ENCODE results near the gene CXCL12. TPM values are rescaled to one million over a fixed set of nuclear protein-coding genes. Genes with fewer than 3 reads are reported as not detected.

The CXCL12 gene
- polyA plus RNA-seq, 4 donors = 385 to 503 (median 428) TPM

DNA sequence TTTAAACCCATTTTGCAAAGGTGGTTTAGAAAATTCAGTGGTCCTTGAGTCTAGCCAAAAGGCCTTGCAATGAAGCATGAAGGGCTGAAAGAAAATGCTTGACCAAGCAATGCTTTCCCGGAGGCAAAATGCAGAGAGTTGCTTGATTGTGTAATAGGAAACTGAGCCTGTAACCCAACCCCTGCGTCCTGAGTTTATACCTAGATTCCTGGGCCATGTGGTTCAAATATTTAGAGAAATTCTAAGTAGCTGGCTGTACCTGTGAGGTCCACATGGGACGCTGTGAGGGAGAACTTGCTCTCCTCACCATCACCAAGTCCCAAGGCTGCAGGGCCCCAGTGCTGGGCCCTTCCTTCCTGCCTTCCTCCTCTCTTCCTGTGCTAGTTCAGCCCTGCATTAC, 45.7 kb downstream of the CXCL12 start:
- peak in 1 of 4 donors; percentile 38 for DNase-seq (ENCODE audit: low read depth in 4 of 4, low spot score in 2 of 4)

DNA sequence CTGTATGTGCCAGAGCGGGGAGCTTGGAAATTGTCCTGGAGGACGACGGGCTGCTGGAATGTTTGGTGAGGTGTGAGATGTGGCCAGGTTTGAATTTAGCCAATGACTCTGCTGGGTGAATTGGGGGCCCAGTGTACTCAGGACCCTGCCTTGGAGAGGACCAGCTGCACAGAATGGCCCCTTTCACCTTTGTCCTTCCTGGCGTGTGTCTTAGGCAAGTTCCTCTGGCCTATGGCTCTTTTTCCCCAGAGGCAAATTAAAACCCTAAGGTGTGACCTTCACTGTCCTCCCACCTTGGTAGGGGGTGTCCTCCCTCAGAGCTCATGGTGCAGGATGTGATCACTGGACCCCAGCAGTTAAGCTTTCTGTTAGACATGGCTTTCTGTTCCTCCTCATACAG, 47.8 kb downstream of the CXCL12 start:
- DNase-seq (ENCODE audit: low read depth in 4 of 4, low spot score in 2 of 4) = no peak

DNA sequence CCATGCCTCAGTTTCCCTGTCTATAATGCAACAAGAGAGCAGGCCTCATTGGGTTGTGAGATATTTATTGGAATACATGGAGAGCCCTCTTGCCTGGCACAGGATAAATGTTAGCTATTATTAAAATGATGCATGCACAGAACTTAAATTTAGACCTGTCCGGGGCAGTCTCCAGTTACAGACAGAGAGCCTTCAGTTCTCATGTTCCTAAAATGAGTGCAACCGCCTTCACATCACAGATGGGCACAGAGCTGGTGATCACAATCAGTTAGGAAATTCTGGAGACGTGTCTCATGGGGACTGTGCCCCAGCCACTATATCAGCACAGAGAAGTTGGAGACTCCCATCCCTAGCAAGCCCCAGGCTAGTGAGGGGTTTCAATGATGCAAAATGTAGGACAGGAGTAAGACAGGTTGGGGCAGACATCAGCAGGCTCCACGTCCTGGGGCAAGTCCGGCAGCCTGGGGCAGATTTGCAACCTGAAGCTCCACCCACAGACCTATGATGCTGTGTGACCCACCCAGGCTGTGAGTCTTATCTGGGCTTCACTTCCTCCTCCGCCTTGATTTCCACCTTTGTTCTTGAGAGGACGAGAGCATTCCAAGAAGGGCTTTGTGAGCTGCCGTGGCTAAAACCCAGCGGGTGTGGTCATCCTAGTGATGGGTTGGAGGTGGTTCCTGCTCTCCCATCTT, 49.4 kb downstream of the CXCL12 start:
- DNase-seq (ENCODE audit: low read depth in 4 of 4, low spot score in 2 of 4) = no peak

DNA sequence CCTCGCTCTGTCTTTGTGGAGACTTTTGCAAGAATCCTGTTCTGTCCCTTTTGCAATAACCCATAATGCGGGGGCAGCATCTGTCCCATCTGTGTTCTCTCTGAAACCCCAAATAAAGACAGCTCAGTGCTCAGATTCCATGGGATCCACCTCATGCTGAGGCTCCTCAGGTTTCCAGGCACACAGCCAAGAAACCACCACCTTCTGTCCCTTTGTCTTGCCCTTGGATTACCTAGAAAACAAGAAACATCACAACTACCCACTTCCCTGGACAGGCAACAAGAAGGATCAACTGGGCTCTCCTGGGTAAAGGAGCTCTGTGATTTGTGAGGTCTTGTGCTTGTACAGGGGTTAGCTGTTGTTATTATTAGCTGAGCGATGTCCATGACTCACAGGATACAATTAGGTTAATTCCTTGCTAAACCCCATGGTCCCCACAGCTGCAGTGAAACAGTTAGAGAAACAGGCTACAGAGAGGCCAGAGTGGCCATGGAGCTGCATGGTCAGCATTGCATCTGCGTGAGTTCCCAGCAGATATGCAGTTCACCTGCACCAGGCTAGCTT, 50.2 kb downstream of the CXCL12 start:
- no peak for DNase-seq (ENCODE audit: low read depth in 4 of 4, low spot score in 2 of 4)

DNA sequence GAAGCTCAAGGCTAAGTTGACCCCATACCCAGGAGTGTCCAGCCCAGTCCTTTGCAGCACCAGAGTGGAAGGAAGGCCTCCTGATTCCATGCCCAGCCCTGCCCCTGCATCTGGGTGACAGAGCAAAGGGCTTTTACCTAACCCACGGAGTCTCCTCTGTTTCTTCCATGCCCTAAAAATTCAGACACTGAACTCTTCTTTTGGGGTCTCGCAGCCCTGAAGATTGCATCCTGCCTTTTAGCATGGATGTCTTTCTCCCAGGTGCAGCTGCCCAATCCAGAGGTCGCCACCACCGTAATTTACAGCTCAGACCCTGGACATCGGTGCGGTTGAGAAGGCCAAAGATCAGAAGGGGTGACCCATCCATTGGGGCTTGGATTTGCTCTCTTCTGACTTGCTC, 50.8 kb downstream of the CXCL12 start:
- DNase-seq (ENCODE audit: low read depth in 4 of 4, low spot score in 2 of 4) = no peak

DNA sequence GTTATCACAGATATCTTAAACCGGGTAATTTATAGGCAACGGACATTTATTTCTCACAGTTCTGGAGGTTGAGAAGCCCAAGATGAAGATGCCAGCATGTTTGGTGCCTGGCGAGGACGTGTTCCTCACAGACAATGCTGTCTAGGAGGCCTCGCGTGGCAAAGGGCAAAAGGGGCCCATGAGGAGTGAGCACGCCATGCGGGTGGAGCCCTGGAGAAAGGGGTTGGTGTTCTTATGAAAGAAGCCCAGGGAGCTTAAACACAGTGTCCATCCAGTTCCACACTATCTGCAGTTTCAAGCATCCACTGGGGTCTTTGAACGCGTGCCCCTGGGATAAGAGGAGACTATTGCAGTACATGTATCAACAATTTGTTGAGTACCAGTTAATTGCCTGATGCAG, 51.4 kb downstream of the CXCL12 start:
- DNase-seq (ENCODE audit: low read depth in 4 of 4, low spot score in 2 of 4) = no peak

DNA sequence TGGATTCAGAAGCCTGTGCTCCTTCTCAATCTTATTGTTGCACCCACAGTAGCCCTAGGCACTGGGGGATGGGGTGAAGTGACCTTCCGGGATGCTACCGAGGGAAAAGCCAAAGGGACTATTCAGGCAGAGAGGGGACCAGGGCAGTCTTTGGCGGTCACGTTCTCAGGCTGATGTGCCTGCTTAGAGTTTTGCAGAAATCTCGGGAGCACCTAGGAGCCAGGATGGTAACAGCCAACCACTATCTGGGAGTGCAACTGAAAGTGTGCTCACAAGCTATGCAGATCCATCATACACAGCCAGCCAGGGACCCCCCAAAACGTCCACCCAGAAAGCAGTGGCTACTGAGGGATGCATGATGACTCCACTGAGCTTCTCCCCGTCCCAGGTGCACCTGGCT, 52.4 kb downstream of the CXCL12 start:
- DNase-seq (ENCODE audit: low read depth in 4 of 4, low spot score in 2 of 4) = no peak

DNA sequence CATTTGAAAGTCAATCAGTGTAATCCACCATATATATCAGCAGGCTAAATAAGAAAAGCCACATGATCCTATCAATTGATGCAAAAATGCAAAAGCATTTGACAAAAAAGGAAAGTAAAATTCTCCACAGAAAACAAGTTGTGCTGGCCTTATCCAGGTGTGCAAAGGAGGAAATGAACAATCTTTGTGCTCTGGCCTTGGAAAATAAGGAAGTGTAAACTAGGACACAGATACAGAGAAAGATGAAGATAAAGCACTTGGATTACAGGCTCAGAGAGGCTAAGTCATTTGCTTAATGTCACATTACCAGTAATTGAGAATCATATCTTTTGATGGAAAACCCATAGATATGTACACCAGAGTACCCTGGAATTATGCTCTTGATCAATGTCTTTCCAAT, 54.5 kb downstream of the CXCL12 start:
- DNase-seq (ENCODE audit: low read depth in 4 of 4, low spot score in 2 of 4) = no peak

DNA sequence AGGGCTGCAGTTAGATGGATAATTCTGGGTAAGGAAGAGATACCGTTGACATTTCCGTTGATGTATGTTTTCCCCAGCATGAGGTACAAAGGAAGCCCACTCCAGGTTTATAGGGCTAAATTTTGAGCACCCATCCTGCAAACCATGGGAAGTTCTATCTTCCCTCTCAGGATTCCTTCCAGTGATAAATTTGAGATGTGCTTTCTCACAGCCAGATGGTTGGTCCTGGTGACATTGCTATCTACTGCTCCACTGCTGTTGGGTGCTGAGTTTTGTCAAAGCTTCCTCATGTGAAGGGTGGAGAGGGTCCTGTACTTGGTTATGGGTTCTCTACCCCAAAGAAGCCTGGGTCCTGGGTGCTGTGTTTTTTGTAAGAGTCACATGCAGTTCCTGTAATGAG, 57.4 kb downstream of the CXCL12 start:
- no peak for DNase-seq (ENCODE audit: low read depth in 4 of 4, low spot score in 2 of 4)

All from left renal cortex interstitium (tissue), 4 donors.